GM19395 (cell line): Measurements from ENCODE around the gene COL9A2.
A peak's percentile ranks its signal among the peaks of the same experiment; 100 is the strongest.

Experiments
- ATAC-seq: cut with Tn5 transposase; IDR thresholded peaks from one replicate; pipeline ENCODE4 v1.9.1; 2021; ENCODE audit warnings: mild to moderate bottlenecking, moderate library complexity; ENCODE audit not compliant: unreplicated experiment

The COL9A2 gene

DNA sequence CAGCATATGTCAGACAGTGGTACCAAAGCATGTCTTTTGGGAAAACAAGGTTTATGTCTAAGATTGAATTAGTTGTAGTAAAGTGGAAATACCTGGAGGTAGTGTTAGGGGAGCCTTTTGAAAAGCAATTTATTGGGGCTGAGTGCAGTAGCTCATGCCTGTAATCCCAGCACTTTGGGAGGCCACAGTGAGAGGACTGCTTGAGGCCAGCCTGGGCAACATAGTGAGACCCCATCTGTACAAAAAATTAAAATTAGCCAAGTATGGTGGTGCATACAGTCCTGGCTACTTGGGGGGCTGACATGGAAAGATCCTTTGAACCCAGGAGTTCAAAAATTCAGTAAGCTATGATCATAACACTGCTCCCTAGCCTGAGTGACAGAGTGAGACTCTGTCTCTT is 51.8 kb downstream of the COL9A2 start:
- ATAC-seq, result no peak

DNA sequence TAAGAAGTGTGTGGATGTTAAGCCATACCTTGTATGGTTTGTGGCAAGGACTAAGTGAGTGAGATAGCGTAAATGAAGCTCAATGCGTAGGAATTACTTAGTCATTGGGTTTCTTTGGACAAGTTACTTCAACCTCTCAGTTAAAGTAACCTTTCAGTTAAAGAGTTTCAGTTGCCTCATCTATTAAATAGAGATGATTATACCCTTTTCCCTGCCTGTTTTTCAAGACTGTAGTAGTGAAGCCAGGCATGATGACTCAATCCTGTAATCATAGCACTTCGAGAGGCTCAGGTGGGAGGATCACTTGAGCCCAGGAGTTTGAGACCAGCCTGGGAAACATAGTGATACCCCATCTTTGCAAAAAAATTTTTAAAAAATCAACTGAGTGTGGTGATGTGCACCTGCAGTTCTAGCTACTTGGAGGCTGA is 52.7 kb downstream of the COL9A2 start:
- no peak for ATAC-seq

- no peak for ATAC-seq
Measured at GRCh38 chr1:40258445-40258769, 58.7 kb downstream of the COL9A2 start.

- ATAC-seq, result peak; percentile 94
Measured at GRCh38 chr1:40257688-40258444, 59.2 kb downstream of the COL9A2 start, which contains the start of gene ZMPSTE24. Gene ZMPSTE24, plus strand, starts transcription at chr1:40258236. Its CDS starts 36 bp downstream, at chr1:40258272.

DNA sequence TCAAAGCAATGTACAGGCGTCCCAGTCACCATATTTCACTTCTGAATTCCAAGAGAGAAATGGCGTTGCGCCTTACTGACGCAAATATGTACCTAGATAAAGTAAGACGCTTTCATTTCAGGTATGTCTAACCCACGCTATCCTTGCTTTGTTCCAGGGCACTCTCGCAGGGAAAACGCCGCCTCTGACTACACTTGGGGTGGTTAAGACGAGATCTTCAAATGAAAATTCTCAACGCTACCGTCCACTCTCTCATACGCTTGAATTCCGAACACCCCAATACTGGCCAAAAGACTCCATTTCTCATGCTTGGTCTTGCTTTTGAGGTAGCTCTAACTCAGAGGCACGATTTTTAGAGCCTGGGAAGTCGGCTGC is 59.8 kb downstream of the COL9A2 start:
- ATAC-seq, result peak; percentile 19

GRCh38 chr1:40256401-40257084 is 60.5 kb downstream of the COL9A2 start:
- ATAC-seq, result no peak

- no peak for ATAC-seq
Measured at GRCh38 chr1:40255231-40255630, 61.9 kb downstream of the COL9A2 start.

DNA sequence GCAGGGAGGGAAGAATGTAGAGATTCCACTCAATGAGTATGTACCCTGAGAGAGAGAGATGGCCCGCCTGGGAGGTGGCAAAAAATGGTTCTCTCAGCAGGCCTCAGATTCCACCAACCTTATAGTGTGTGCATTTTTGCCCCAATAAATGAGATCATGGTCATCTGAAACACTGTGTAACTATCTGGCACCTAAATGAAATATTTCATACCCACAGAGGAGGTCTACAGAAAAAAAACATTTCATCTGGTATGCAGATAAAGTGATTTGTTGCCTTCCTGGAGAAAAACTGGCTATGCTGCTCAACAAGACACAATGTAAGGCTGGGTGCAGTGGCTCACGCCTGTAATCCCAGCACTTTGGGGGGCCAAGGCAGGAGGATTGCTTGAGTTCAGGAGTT is 64.5 kb downstream of the COL9A2 start:
- ATAC-seq, result no peak

DNA sequence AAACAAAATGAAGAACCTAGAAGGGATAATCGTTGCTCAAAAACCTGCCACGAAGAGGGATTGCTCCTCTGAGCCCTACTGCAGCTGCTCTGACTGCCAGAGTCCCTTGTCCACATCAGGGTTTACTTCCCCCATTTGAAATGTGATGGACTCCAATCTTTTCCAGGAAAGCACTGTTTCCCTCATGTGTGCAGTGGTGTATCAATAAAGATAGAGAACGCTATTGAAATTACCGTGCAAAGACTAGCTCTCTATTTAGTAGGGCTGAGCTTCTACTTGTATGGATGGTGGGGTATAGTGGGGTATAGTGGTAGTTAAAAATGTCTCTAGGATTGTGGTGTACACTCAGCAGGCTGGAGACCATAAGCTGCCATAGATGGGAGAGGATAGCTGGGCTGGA is 65.6 kb downstream of the COL9A2 start:
- ATAC-seq, result no peak
